ENCODE results near the gene LSM11.

GRCh38 chr5:157793301-157793700 lies 49.8 kb downstream of the LSM11 start:
- TF ChIP-seq, protein P1, sequence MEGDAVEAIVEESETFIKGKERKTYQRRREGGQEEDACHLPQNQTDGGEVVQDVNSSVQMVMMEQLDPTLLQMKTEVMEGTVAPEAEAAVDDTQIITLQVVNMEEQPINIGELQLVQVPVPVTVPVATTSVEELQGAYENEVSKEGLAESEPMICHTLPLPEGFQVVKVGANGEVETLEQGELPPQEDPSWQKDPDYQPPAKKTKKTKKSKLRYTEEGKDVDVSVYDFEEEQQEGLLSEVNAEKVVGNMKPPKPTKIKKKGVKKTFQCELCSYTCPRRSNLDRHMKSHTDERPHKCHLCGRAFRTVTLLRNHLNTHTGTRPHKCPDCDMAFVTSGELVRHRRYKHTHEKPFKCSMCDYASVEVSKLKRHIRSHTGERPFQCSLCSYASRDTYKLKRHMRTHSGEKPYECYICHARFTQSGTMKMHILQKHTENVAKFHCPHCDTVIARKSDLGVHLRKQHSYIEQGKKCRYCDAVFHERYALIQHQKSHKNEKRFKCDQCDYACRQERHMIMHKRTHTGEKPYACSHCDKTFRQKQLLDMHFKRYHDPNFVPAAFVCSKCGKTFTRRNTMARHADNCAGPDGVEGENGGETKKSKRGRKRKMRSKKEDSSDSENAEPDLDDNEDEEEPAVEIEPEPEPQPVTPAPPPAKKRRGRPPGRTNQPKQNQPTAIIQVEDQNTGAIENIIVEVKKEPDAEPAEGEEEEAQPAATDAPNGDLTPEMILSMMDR (conservative IDR thresholded peaks at IDR 0.05; ENCODE audit: low read depth, low read length) = no peak
- TF ChIP-seq POLR2A (IDR thresholded peaks at IDR 0.05; ENCODE audit: low read depth, low read length) (no peak), RAD21 (IDR thresholded peaks at IDR 0.05; ENCODE audit: low read length) (no peak), RCOR1 (IDR thresholded peaks at IDR 0.05; ENCODE audit: insufficient replicate concordance, low read length) (no peak), ELK1 (IDR thresholded peaks at IDR 0.05; ENCODE audit: borderline replicate concordance, low read depth, low read length) (no peak), SMC3 (IDR thresholded peaks at IDR 0.05; ENCODE audit: low read depth, low read length) (no peak), USF2 (IDR thresholded peaks at IDR 0.05; ENCODE audit: low read depth, low read length) (no peak), MAFK (IDR thresholded peaks at IDR 0.05; ENCODE audit: low read depth, low read length) (no peak), CEBPB (IDR thresholded peaks at IDR 0.05; ENCODE audit: low read depth, low read length) (no peak), FOS (IDR thresholded peaks at IDR 0.05; ENCODE audit: low read depth, low read length) (no peak)
